H1 (cell line): ENCODE data around the gene YPEL2. TPM values are rescaled to one million over a fixed set of nuclear protein-coding genes. Genes with fewer than 3 reads are reported as not detected.

Source experiments
- CTCF ChIA-PET: fragments of 300-600 bp; sonication (Branson Sonifier 250); formaldehyde crosslinking; loops from one replicate; lab custom pipeline; 2021; ENCODE audit not compliant: partially characterized antibody; lab: Charles Lee
- POLR2A ChIA-PET: fragments of 300-600 bp; sonication (Branson Sonifier 250); formaldehyde crosslinking; loops from one replicate; lab custom pipeline; 2021; ENCODE audit warnings: inconsistent platforms; ENCODE audit not compliant: partially characterized antibody; lab: Charles Lee
- DNase-seq, 2 experiments: peaks; one replicate each; pipeline versions ENCODE4 v3.0.0 to v3.0.0-alpha.2; 2010 to 2022; ENCODE audit warnings: low spot score in 2 of 2, low read depth in 1 of 2, mixed read lengths in 1 of 2
- FAIRE-seq: peaks from 2 replicates; lab custom pipeline; 2011; peaks lifted over from hg19 to GRCh38; lab: Jason Lieb, UNC
- H2AFZ ChIP-seq: 2 replicates; pipeline ENCODE4 v1.8.1; 2012; ENCODE audit warnings: low read length, inconsistent platforms
- H2AK5ac ChIP-seq: 2 replicates; pipeline ENCODE4 v1.6.1; 2013; ENCODE audit warnings: low read depth, low read length
- H2BK120ac ChIP-seq: replicated peaks from 2 replicates; pipeline ENCODE3; 2013; ENCODE audit warnings: low read depth, low read length, inconsistent platforms
- H2BK12ac ChIP-seq: 2 replicates; pipeline ENCODE4 v1.6.1; 2013; ENCODE audit warnings: low read depth, low read length
- H2BK15ac ChIP-seq: 2 replicates; pipeline ENCODE4 v1.6.1; 2013; ENCODE audit warnings: low read length
- H2BK20ac ChIP-seq: 2 replicates; pipeline ENCODE4 v1.6.1; 2013; ENCODE audit warnings: low read length
- H2BK5ac ChIP-seq: 2 replicates; pipeline ENCODE4 v1.6.1; 2013; ENCODE audit warnings: low read depth, low read length
- H3K14ac ChIP-seq: 2 replicates; pipeline ENCODE4 v1.6.1; 2013; ENCODE audit warnings: inconsistent platforms; ENCODE audit not compliant: insufficient read length
- H3K18ac ChIP-seq: 2 replicates; pipeline ENCODE4 v1.6.1; 2013; ENCODE audit warnings: low read length; ENCODE audit errors: extremely low read depth
- H3K23ac ChIP-seq: 2 replicates; pipeline ENCODE4 v1.6.1; 2013; ENCODE audit warnings: inconsistent platforms; ENCODE audit not compliant: insufficient read length
- H3K23me2 ChIP-seq: 2 replicates; pipeline ENCODE4 v1.6.1; 2013; ENCODE audit warnings: low read depth, low read length
- H3K27ac ChIP-seq: 2 replicates; pipeline ENCODE4 v1.6.1; 2011; ENCODE audit warnings: low read depth, low read length, inconsistent platforms
- H3K27me3 ChIP-seq, 4 experiments: replicated peaks in 1 of 4; 1 replicate in 1 of 4; 2 replicates in 3 of 4; pipeline versions ENCODE4 v1.6.1 to v1.8.1; 2011 to 2013; ENCODE audit warnings: low read length in 3 of 4, mild to moderate bottlenecking in 3 of 4, inconsistent platforms in 2 of 4, mixed read lengths in 2 of 4, moderate library complexity in 1 of 4; ENCODE audit not compliant: control insufficient read depth in 3 of 4, insufficient read depth in 3 of 4; ENCODE audit errors: extremely low read depth in 1 of 4
- H3K36me3 ChIP-seq, 4 experiments: 2 replicates each; pipeline versions ENCODE4 v1.6.1 to v1.8.1; 2011 to 2013; ENCODE audit warnings: mild to moderate bottlenecking in 4 of 4, low read length in 3 of 4, moderate library complexity in 2 of 4, control low read depth in 1 of 4, inconsistent platforms in 1 of 4; ENCODE audit not compliant: insufficient read depth in 4 of 4, control insufficient read depth in 2 of 4
- H3K4ac ChIP-seq: replicated peaks from 2 replicates; pipeline ENCODE3; 2013; ENCODE audit warnings: low read length, low read depth, mixed read lengths, inconsistent platforms; ENCODE audit not compliant: insufficient read length
- H3K4me1 ChIP-seq, 4 experiments: replicated peaks in 1 of 4; 1 replicate in 1 of 4; 2 replicates in 3 of 4; pipeline versions ENCODE4 v1.6.1 to v1.8.1; 2011 to 2013; ENCODE audit warnings: low read length in 3 of 4, inconsistent platforms in 2 of 4, mixed read lengths in 1 of 4; ENCODE audit not compliant: insufficient read depth in 4 of 4, control insufficient read depth in 3 of 4
- H3K4me2 ChIP-seq, 2 experiments: 2 replicates each; pipeline versions ENCODE4 v1.6.1 to v1.8.1; 2011 to 2013; ENCODE audit warnings: low read depth in 2 of 2, low read length in 2 of 2, control low read depth in 1 of 2, inconsistent platforms in 1 of 2, mild to moderate bottlenecking in 1 of 2; ENCODE audit not compliant: insufficient read depth in 1 of 2
- H3K4me3 ChIP-seq, 4 experiments: fragments of 200-600, 300-600 bp in 1 of 4; sonication (generic), shearing (Covaris generic), sonication (Bioruptor Twin) in 1 of 4; 2 replicates each; pipeline versions ENCODE4 v1.5.1 to v1.8.1; 2011 to 2016; ENCODE audit warnings: low read length in 4 of 4, low read depth in 3 of 4, control low read depth in 2 of 4, inconsistent platforms in 2 of 4, mild to moderate bottlenecking in 2 of 4, mixed read lengths in 1 of 4, moderate library complexity in 1 of 4; ENCODE audit not compliant: insufficient read depth in 2 of 4; ENCODE audit errors: extremely low read depth in 1 of 4
- H3K56ac ChIP-seq: replicated peaks from 2 replicates; pipeline ENCODE3; 2013; ENCODE audit warnings: low read depth, mild to moderate bottlenecking, mixed read lengths, low read length, inconsistent platforms; ENCODE audit not compliant: insufficient read length
- H3K79me1 ChIP-seq: 2 replicates; pipeline ENCODE4 v1.6.1; 2013; ENCODE audit warnings: low read depth, low read length, control low read depth
- H3K79me2 ChIP-seq, 2 experiments: 2 replicates each; pipeline versions ENCODE4 v1.6.1 to v1.8.1; 2012 to 2013; ENCODE audit warnings: low read length in 2 of 2, mild to moderate bottlenecking in 2 of 2, inconsistent platforms in 1 of 2; ENCODE audit not compliant: insufficient read depth in 2 of 2, control insufficient read depth in 1 of 2
- H3K9ac ChIP-seq, 4 experiments: replicated peaks in 1 of 4; 1 replicate in 1 of 4; 2 replicates in 3 of 4; pipeline versions ENCODE4 v1.6.1 to v1.8.1; 2011 to 2013; ENCODE audit warnings: low read depth in 3 of 4, low read length in 3 of 4, control low read depth in 2 of 4, mild to moderate bottlenecking in 2 of 4, moderate library complexity in 2 of 4, inconsistent platforms in 1 of 4; ENCODE audit errors: extremely low read depth in 1 of 4
- H3K9me3 ChIP-seq, 2 experiments: 2 replicates each; pipeline versions ENCODE4 v1.6.1 to v1.8.1; 2012 to 2013; ENCODE audit warnings: mild to moderate bottlenecking in 2 of 2, moderate library complexity in 2 of 2, control low read depth in 1 of 2, inconsistent platforms in 1 of 2, low read depth in 1 of 2, low read length in 1 of 2, mixed read lengths in 1 of 2; ENCODE audit not compliant: insufficient read depth in 2 of 2
- H4K20me1 ChIP-seq, 2 experiments: replicated peaks in 1 of 2; 2 replicates each; pipeline versions ENCODE3 to v1.8.1; 2011 to 2013; ENCODE audit warnings: inconsistent platforms in 2 of 2, low read length in 2 of 2, mild to moderate bottlenecking in 1 of 2; ENCODE audit not compliant: insufficient read depth in 2 of 2, control insufficient read depth in 1 of 2
- H4K5ac ChIP-seq: 2 replicates; pipeline ENCODE4 v1.6.1; 2013; ENCODE audit warnings: low read length, low read depth, mixed read lengths, inconsistent platforms; ENCODE audit not compliant: insufficient read length
- H4K8ac ChIP-seq: 2 replicates; pipeline ENCODE4 v1.8.0; 2013; ENCODE audit warnings: mild to moderate bottlenecking, moderate library complexity, low read length, inconsistent platforms; ENCODE audit not compliant: insufficient read depth; ENCODE audit errors: extremely low read depth
- H4K91ac ChIP-seq: replicated peaks from 2 replicates; pipeline ENCODE3; 2013; ENCODE audit warnings: low read length, mixed read lengths, inconsistent platforms; ENCODE audit not compliant: insufficient read length
- BCL11A ChIP-seq, 2 experiments: IDR thresholded peaks; one replicate each; pipeline ENCODE4 v1.6.1; 2011; ENCODE audit warnings: low read depth in 2 of 2, low read length in 2 of 2, mild to moderate bottlenecking in 2 of 2
- CHD1 ChIP-seq: IDR thresholded peaks from 2 replicates; pipeline ENCODE4 v1.6.1; 2012; ENCODE audit warnings: low read depth, low read length, improper control_type of control experiment
- KDM5A ChIP-seq: fragments of 200-600 bp; IDR thresholded peaks from 2 replicates; pipeline ENCODE4 v1.7.1; 2012; ENCODE audit warnings: mild to moderate bottlenecking, low read length, inconsistent platforms, mixed read lengths
- POU5F1 ChIP-seq: IDR thresholded peaks from 2 replicates; pipeline ENCODE4 v1.6.1; 2011; ENCODE audit warnings: low read depth, mild to moderate bottlenecking, low read length, moderate library complexity
- RFX5 ChIP-seq: IDR thresholded peaks from 2 replicates; pipeline ENCODE4 v1.6.1; 2011; ENCODE audit warnings: low read depth, low read length, improper control_type of control experiment, borderline replicate concordance
- SAP30 ChIP-seq: fragments of 300-600 bp; sonication (generic); IDR thresholded peaks from 2 replicates; pipeline ENCODE4 v1.7.1; 2012; ENCODE audit warnings: low read length, moderate library complexity, mild to moderate bottlenecking, inconsistent platforms; ENCODE audit not compliant: insufficient read depth, insufficient replicate concordance
- SIRT6 ChIP-seq: IDR thresholded peaks from one replicate; pipeline ENCODE4 v1.7.1; 2012; ENCODE audit warnings: low read length, inconsistent platforms
- SP2 ChIP-seq: IDR thresholded peaks from 2 replicates; pipeline ENCODE4 v1.6.1; 2012; ENCODE audit warnings: mild to moderate bottlenecking, low read length, inconsistent platforms
- SP4 ChIP-seq: IDR thresholded peaks from 2 replicates; pipeline ENCODE4 v1.6.1; 2012; ENCODE audit warnings: low read length, inconsistent platforms
- TBP ChIP-seq: IDR thresholded peaks from 2 replicates; pipeline ENCODE4 v1.6.1; 2011; ENCODE audit warnings: low read depth, low read length, improper control_type of control experiment
- TEAD4 ChIP-seq: IDR thresholded peaks from 2 replicates; pipeline ENCODE4 v1.6.1; 2012; ENCODE audit warnings: low read depth, low read length, inconsistent platforms, mixed read lengths
- WGBS, 2 experiments: shearing (Covaris generic) in 1 of 2; methylation state at CpG; one replicate each; pipeline versions ENCODE4 v1.1.6 to v1.1.7; 2013 to 2015; ENCODE audit warnings: low lambda C conversion rate in 2 of 2, mixed read lengths in 2 of 2, inconsistent platforms in 1 of 2, low coverage in 1 of 2, missing lambda C conversion rate in 1 of 2; ENCODE audit not compliant: insufficient replicate concordance in 2 of 2, insufficient coverage in 1 of 2, insufficient read length in 1 of 2; ENCODE audit errors: extremely low coverage in 1 of 2, missing lambda C conversion rate in 1 of 2; 5-methylcytosine and 5-hydroxymethylcytosine counted together
- polyA plus RNA-seq, 7 experiments: library from polyadenylated mRNA; depleted of rRNA in 3 of 7; stranded (reverse) in 5 of 7; unstranded in 2 of 7; fragments of >200 nt in 5 of 7; fragments of 200-250 nt in 2 of 7; gene quantifications; 1 replicate in 5 of 7; 2 replicates in 1 of 7; 4 replicates in 1 of 7; pipeline versions ENCODE4 v1.2.1 to v1.2.3, GENCODE V29; 2011 to 2013; ENCODE audit warnings: missing spikeins in 2 of 7, mixed read lengths in 2 of 7
- total RNA-seq: library from RNA; stranded (reverse); fragmentation: NEBNext Ultra II Directional; extraction: Animal tissue kit (Norgen Biotek cat#: 25700); gene quantifications from 2 replicates; pipeline ENCODE4 v1.2.1, GENCODE V29; 2021
- TF ChIP-seq, protein P1 (sequence below): IDR thresholded peaks from 2 replicates; pipeline ENCODE4 v1.6.1; 2012; ENCODE audit warnings: inconsistent platforms
- TF ChIP-seq, protein P2 (sequence below): IDR thresholded peaks from 2 replicates; pipeline ENCODE4 v1.6.1; 2011; ENCODE audit warnings: low read length, improper control_type of control experiment

YPEL2 gene
- total and polyA plus RNA-seq, 2 of the 8 experiments (the other 6 are each of a cell fraction or from before 2014, with no cell fraction given) = 1.6 to 3.5 TPM

GRCh38 chr17:59421722-59422121 lies 90.3 kb downstream of the YPEL2 start:
- FAIRE-seq (no peak), DNase-seq (no peak)
- no peak overlapping the region for H2BK120ac ChIP-seq
- no peaks in the 10 kb centered on the region for H3K23me2 ChIP-seq
- H3K56ac ChIP-seq = no peak overlapping the region
- H3K9me3 ChIP-seq = no peaks in the 10 kb centered on the region
- no peak overlapping the region for H2BK15ac ChIP-seq
- no peak overlapping the region for H3K4me3 ChIP-seq
- no peak overlapping the region for H4K5ac ChIP-seq
- no peak overlapping the region for H3K18ac ChIP-seq
- no peak overlapping the region for H3K4ac ChIP-seq
- 79% methylated on average over 6 of the region's 6 CpGs; no CpG with 5 or more reads in 1 of the 2 experiments for WGBS, 2 experiments
- H3K27ac ChIP-seq = no peak overlapping the region
- no peaks in the 10 kb centered on the region for H3K36me3 ChIP-seq
- H2BK12ac ChIP-seq = no peak overlapping the region
- H3K9ac ChIP-seq = no peak overlapping the region
- H4K20me1 ChIP-seq = no peaks in the 10 kb centered on the region
- CTCF ChIA-PET = interaction anchor here (0.6 to 5.4 kb wide), 4 partner anchors 21 to 111 kb away, joined by 3 to 37 read pairs (median 8); no protein-coding TSS in a partner anchor
- H3K27me3 ChIP-seq = no peaks in the 10 kb centered on the region
- no peak overlapping the region for H2AFZ ChIP-seq
- H3K4me2 ChIP-seq = no peak overlapping the region
- no peak overlapping the region for H3K14ac ChIP-seq
- no peak overlapping the region for H4K8ac ChIP-seq
- H3K23ac ChIP-seq = no peak overlapping the region
- POLR2A ChIA-PET = no interaction called here
- H3K79me2 ChIP-seq = no peaks in the 10 kb centered on the region
- no peaks in the 10 kb centered on the region for H3K79me1 ChIP-seq
- no peak overlapping the region for H4K91ac ChIP-seq
- H3K4me1 ChIP-seq = peaks cover 2 to 12% (median 6%) of the 10 kb centered on the region in 4 experiments; a peak in 5 of 7 replicates
- no peak overlapping the region for H2BK20ac ChIP-seq
- no peak overlapping the region for H2AK5ac ChIP-seq
- H2BK5ac ChIP-seq = no peak overlapping the region
- no peak for TF ChIP-seq TEAD4
- TF ChIP-seq SAP30 = no peak
- no peak for TF ChIP-seq BCL11A (IDR thresholded peaks at IDR 0.05; ENCODE audit: low read depth in 2 of 2, low read length in 2 of 2)
- TF ChIP-seq SP2 = no peak
- TF ChIP-seq, protein P1, sequence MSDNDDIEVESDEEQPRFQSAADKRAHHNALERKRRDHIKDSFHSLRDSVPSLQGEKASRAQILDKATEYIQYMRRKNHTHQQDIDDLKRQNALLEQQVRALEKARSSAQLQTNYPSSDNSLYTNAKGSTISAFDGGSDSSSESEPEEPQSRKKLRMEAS = no peak
- TF ChIP-seq SP4 = no peak
- TF ChIP-seq SIRT6 = no peak
- no peak for TF ChIP-seq TBP
- no peak for TF ChIP-seq POU5F1
- no peak for TF ChIP-seq KDM5A
- TF ChIP-seq, protein P2, sequence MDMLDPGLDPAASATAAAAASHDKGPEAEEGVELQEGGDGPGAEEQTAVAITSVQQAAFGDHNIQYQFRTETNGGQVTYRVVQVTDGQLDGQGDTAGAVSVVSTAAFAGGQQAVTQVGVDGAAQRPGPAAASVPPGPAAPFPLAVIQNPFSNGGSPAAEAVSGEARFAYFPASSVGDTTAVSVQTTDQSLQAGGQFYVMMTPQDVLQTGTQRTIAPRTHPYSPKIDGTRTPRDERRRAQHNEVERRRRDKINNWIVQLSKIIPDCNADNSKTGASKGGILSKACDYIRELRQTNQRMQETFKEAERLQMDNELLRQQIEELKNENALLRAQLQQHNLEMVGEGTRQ = no peak
- TF ChIP-seq CHD1 = no peak
- no peak for TF ChIP-seq RFX5
